ENCODE data around the gene UBE2C.
"Not testable (repeated sequence)": the region's sequence is repeated elsewhere in the genome, so short reads cannot be mapped to it uniquely, and the experiment has no call there.

The UBE2C gene

GRCh38 chr20:45798935-45799642 is 13.4 kb upstream of the UBE2C start:
- peak; percentile 60 to 72 for DNase-seq

- no peak for DNase-seq
These were observed 10.6 kb upstream of the UBE2C start for GRCh38 chr20:45801851-45802250.

GRCh38 chr20:45810191-45810970 is 2.1 kb upstream of the UBE2C start:
- no peak for DNase-seq

- DNase-seq: no peak
These were observed 529 bp downstream of the UBE2C start for GRCh38 chr20:45813006-45813340.

- no peak for DNase-seq
These were observed 1.0 kb downstream of the UBE2C start for GRCh38 chr20:45813489-45813888.

- no peak for DNase-seq
These were observed 1.9 kb downstream of the UBE2C start for GRCh38 chr20:45814314-45814713.

GRCh38 chr20:45816951-45817350 is 4.5 kb downstream of the UBE2C start:
- no peak for DNase-seq

GRCh38 chr20:45817376-45818194 is 5.1 kb downstream of the UBE2C start:
- no peak for DNase-seq

GRCh38 chr20:45818239-45818638 is 5.8 kb downstream of the UBE2C start:
- DNase-seq: no peak

GRCh38 chr20:45819466-45819865 is 7.0 kb downstream of the UBE2C start:
- DNase-seq: no peak

GRCh38 chr20:45821947-45822346 is 9.5 kb downstream of the UBE2C start:
- DNase-seq: no peak

GRCh38 chr20:45822857-45823256 is 10.4 kb downstream of the UBE2C start:
- no peak for DNase-seq

- no peak for DNase-seq
These were observed 11.7 kb downstream of the UBE2C start for GRCh38 chr20:45823949-45824835.

GRCh38 chr20:45826381-45827019 is 14.1 kb downstream of the UBE2C start:
- no peak for DNase-seq

- no peak for DNase-seq
These were observed 14.7 kb downstream of the UBE2C start, which contains the start of gene TNNC2 for GRCh38 chr20:45827030-45827652. TNNC2 (minus strand) TSS chr20:45827312; CDS start chr20:45827248, 64 bp downstream.

GRCh38 chr20:45827712-45828111 is 15.3 kb downstream of the UBE2C start:
- no peak for DNase-seq

GRCh38 chr20:45828589-45828988 is 16.1 kb downstream of the UBE2C start:
- DNase-seq: no peak

- DNase-seq: not testable (repeated sequence)
These were observed 17.2 kb downstream of the UBE2C start for GRCh38 chr20:45829673-45830106.

GRCh38 chr20:45832619-45833018 is 20.2 kb downstream of the UBE2C start:
- no peak for DNase-seq

- DNase-seq: peak; percentile 55 to 62
These were observed 20.8 kb downstream of the UBE2C start, which contains the start of gene SNX21 for GRCh38 chr20:45833030-45833882. SNX21 (plus strand) TSS chr20:45833799; CDS start chr20:45833920, 121 bp downstream.

All from AML-193 (cell line).